Erythroblast (primary cell): ENCODE results near the gene COMMD3.

Experiments used
- GATA1 ChIP-seq: IDR thresholded peaks from 2 replicates; pipeline ENCODE4 v1.6.1; 2011; ENCODE audit warnings: low read depth, mild to moderate bottlenecking, control low read depth, low read length, moderate library complexity
- POLR2A ChIP-seq: IDR thresholded peaks from 2 replicates; pipeline ENCODE4 v1.6.1; 2011; ENCODE audit warnings: mild to moderate bottlenecking, low read length

DNA sequence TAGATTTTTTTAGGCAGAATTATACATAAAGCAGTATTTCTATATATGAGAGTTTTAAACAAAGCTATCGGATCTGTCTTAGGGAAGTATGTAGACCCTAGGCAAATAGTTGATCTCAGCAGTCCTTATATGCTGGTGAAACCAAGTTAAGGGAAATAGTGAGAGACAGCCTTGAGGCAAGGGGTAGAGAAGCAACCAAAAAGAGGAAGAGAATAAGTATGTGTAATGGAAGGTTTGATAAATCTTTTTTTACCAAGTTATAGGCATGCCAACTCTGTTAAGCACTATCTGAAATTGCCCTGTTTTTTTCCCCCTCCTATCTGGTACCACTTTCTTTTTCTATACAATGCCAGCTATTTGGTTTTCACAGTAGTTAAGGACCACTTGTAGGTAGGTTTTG, 49.0 kb downstream of the COMMD3 start:
- TF ChIP-seq POLR2A (no peak), GATA1 (no peak)
